Memory B cell (primary cell): Measurements from ENCODE around the gene USP32.
"Not testable (repeated sequence)": the region's sequence is repeated elsewhere in the genome, so short reads cannot be mapped to it uniquely, and the experiment has no call there.

Source experiments
- ATAC-seq: fragments of 150-1000 bp; cut with Tn5 transposase; 2 replicates; pipeline ENCODE4 v1.10.0; 2021; ENCODE audit warnings: low read depth, mild to moderate bottlenecking, moderate library complexity
- DNase-seq, 2 donors: peaks; one replicate each; pipeline ENCODE4 v3.0.0; 2022; ENCODE audit warnings: low spot score in 2 of 2
- H3K27ac Mint-ChIP-seq: one replicate; pipeline ENCODE4 v1.8.0; 2022; ENCODE audit warnings: mild to moderate bottlenecking, moderate library complexity, mixed read lengths
- H3K27me3 Mint-ChIP-seq: one replicate; pipeline ENCODE4 v1.8.0; 2022; ENCODE audit warnings: mixed read lengths
- H3K36me3 Mint-ChIP-seq: one replicate; pipeline ENCODE4 v1.8.0; 2022; ENCODE audit warnings: mild to moderate bottlenecking, mixed read lengths
- H3K4me1 Mint-ChIP-seq: one replicate; pipeline ENCODE4 v1.8.0; 2022; ENCODE audit warnings: mixed read lengths
- H3K4me3 Mint-ChIP-seq: one replicate; pipeline ENCODE4 v1.8.0; 2022; ENCODE audit warnings: mild to moderate bottlenecking, moderate library complexity, mixed read lengths
- H3K9me3 Mint-ChIP-seq: one replicate; pipeline ENCODE4 v1.8.0; 2022; ENCODE audit warnings: mixed read lengths

Gene USP32

GRCh38 chr17:60215895-60216294, 176.0 kb downstream of the USP32 start:
- not testable (repeated sequence) for ATAC-seq, H3K27ac Mint-ChIP-seq, H3K4me1 Mint-ChIP-seq

DNA sequence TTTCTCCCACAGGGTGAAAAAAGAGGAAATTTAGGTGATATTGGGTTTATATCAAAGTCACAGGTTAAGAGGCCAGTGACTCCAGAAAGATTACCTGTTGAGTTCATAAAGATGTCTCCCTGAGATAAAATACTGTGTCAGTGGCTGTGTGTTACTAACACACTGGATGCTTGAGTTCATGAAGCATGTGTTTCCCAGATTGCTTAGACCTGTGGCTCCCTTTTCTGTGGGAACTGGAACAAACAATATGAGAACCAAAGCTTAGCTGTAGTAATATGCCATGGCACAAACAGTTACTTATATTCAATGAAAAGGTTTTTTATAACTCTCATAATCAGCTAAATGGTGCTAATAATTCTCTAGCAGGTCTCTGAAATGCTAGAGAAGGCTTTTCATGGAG, 180.7 kb downstream of the USP32 start:
- ATAC-seq, H3K4me3 Mint-ChIP-seq, H3K27ac Mint-ChIP-seq, H3K36me3 Mint-ChIP-seq, H3K9me3 Mint-ChIP-seq, H3K27me3 Mint-ChIP-seq, H3K4me1 Mint-ChIP-seq, DNase-seq: not testable (repeated sequence)

More at GRCh38 chr17:60215895-60216294, 176.0 kb downstream of the USP32 start:
- DNase-seq, H3K36me3 Mint-ChIP-seq, H3K27me3 Mint-ChIP-seq, H3K4me3 Mint-ChIP-seq, H3K9me3 Mint-ChIP-seq: not testable (repeated sequence)

DNA sequence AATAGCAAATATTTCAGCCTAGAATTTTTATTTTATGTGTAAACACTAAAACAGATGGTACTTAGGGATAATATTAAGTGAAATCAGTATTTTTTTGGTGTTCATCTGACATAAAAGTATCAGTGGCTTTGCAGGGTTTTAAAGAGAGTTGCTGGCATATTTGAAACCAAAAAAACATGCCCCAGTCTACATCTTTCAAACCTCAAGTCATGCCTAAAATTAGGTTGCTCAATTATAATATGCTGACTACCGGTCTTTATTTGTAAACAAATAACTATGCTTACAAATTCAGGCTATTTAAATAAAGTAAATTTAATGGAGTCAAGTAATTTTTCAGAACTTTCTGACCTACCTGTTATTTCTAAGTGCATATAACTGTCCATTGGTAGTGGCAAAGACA, 183.6 kb downstream of the USP32 start:
- not testable (repeated sequence) for H3K9me3 Mint-ChIP-seq

GRCh38 chr17:60205782-60206181, 186.2 kb downstream of the USP32 start:
- H3K9me3 Mint-ChIP-seq, DNase-seq, H3K4me1 Mint-ChIP-seq, ATAC-seq, H3K27ac Mint-ChIP-seq, H3K36me3 Mint-ChIP-seq, H3K4me3 Mint-ChIP-seq, H3K27me3 Mint-ChIP-seq: not testable (repeated sequence)

More for the DNA sequence above, 183.6 kb downstream of the USP32 start:
- not testable (repeated sequence) for ATAC-seq, H3K27ac Mint-ChIP-seq, H3K36me3 Mint-ChIP-seq, DNase-seq, H3K4me3 Mint-ChIP-seq, H3K4me1 Mint-ChIP-seq, H3K27me3 Mint-ChIP-seq

DNA sequence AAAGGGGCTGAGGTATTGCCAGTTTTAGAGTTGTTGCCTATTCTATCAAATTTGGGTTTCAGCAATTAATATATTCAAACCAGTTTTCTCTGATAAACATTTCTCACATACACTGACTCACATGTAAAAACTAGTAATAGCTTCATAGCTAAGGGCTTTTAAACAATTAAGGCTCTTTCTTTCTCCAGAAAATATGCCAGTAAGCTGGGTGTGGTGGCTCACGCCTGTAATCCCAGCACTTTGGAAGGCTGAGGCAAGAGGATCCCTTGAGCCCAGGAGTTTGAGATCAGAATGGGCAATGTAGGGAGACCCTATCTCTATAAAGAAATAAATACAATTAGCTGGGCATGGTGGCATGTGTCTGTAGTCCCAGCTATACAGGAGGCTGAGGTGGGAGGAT, 193.3 kb downstream of the USP32 start:
- ATAC-seq, H3K4me3 Mint-ChIP-seq, H3K27me3 Mint-ChIP-seq, DNase-seq, H3K4me1 Mint-ChIP-seq, H3K9me3 Mint-ChIP-seq, H3K27ac Mint-ChIP-seq: not testable (repeated sequence)
- peaks cover 26% of the 10 kb centered on the region for H3K36me3 Mint-ChIP-seq

- H3K27me3 Mint-ChIP-seq, DNase-seq, ATAC-seq, H3K9me3 Mint-ChIP-seq, H3K4me1 Mint-ChIP-seq, H3K4me3 Mint-ChIP-seq: not testable (repeated sequence)
- Mint-ChIP-seq H3K36me3 (peaks cover 38% of the 10 kb centered on the region), H3K27ac (peak overlapping the region; percentile 8)
Measured at GRCh38 chr17:60194141-60194540, 197.8 kb downstream of the USP32 start.

DNA sequence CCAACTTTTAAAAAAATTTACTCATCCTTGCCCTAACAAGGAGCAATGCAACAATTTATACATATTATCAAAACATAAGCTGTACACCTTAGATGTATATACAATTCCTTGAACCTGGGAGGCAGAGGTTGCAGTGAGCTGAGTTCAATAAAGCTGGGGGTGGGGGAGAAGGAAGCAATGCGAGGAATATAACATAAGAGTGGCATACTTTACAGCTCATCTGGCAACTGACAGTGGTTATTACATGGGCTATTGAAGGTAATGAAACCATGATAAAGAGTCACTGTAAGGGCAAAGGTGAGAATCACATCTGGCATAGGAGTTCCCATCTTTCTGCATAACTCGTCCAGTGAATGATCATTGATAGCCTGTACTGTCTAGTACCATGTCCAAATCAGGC, 198.5 kb downstream of the USP32 start:
- H3K27me3 Mint-ChIP-seq, result no peaks in the 10 kb centered on the region
- DNase-seq (no peak), ATAC-seq (no peak)
- H3K4me1 Mint-ChIP-seq, result no peaks in the 10 kb centered on the region
- H3K4me3 Mint-ChIP-seq, result no peak overlapping the region
- H3K27ac Mint-ChIP-seq, result no peak overlapping the region
- H3K9me3 Mint-ChIP-seq, result no peaks in the 10 kb centered on the region
- H3K36me3 Mint-ChIP-seq, result peaks cover 39% of the 10 kb centered on the region

DNA sequence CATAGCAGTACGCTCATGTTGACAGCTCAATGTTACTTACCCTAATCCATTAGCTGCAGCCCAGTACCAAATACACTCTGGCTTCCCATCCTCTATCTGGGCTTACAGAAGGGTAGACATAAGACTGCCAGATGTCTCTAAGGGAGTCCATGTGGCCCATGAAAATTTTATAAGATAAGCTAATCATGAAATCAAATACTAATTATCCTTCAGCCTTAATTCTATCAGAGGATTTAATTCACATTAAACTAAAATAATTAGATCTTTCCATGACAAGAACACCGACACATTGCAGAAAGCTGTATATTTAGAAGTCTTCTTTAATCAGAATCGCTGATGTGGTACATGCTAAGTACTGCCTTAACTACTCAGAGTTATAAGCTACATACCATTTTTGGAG, 198.9 kb downstream of the USP32 start:
- peaks cover 39% of the 10 kb centered on the region for H3K36me3 Mint-ChIP-seq
- H3K9me3 Mint-ChIP-seq, H3K4me1 Mint-ChIP-seq, ATAC-seq, H3K27me3 Mint-ChIP-seq, DNase-seq, H3K27ac Mint-ChIP-seq, H3K4me3 Mint-ChIP-seq: not testable (repeated sequence)

DNA sequence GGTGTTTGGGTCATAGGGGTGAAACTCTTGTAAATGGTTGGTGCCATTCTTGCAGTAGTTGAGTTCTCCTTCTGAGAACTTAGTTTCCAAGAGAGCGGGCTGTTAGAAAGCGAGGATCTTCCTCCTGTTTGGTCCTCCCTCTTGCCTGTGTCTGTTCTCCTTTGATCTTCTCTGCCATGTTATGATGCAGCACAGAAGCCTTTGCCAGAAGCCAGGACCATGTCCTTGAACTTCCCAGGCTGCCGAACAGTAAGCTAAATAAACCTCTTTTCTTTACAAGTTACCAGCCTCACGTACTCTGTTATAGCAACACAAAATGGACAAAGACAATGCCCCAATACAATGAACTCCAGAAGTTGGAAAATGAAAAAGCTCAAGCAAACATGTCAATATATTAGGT, 201.9 kb downstream of the USP32 start:
- H3K4me3 Mint-ChIP-seq, result not testable (repeated sequence)

DNA sequence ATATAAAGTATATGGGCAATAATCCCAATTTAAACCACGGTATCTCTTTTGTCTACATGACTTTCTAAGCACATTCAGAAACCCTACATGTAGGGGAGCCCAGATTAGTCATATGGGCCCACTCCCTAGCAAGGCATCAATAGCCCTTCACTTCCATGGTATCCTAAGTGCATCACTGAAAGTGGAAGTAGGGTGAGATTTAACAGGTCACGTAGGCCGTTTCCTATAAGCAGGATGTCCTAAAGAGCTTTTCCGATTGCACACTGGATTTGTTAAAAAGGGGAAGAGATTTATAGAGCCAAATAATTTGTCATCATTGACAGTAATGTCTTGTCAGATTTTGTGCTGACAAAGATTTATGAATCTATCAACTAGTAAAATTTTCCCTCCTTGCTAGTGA, 203.2 kb downstream of the USP32 start:
- ATAC-seq (no peak), DNase-seq (no peak)
- no peak overlapping the region for H3K27ac Mint-ChIP-seq
- H3K9me3 Mint-ChIP-seq, result no peaks in the 10 kb centered on the region
- H3K36me3 Mint-ChIP-seq, result peaks cover 26% of the 10 kb centered on the region
- H3K4me1 Mint-ChIP-seq, result peaks cover 6% of the 10 kb centered on the region
- H3K4me3 Mint-ChIP-seq, result no peak overlapping the region
- H3K27me3 Mint-ChIP-seq, result no peaks in the 10 kb centered on the region

More for the DNA sequence above, 201.9 kb downstream of the USP32 start:
- H3K9me3 Mint-ChIP-seq, H3K27ac Mint-ChIP-seq, ATAC-seq, H3K4me1 Mint-ChIP-seq, DNase-seq, H3K27me3 Mint-ChIP-seq: not testable (repeated sequence)
- peaks cover 31% of the 10 kb centered on the region for H3K36me3 Mint-ChIP-seq

- Mint-ChIP-seq H3K36me3 (peaks cover 27% of the 10 kb centered on the region), H3K27ac (peak overlapping the region; percentile 76)
- not testable (repeated sequence) for H3K9me3 Mint-ChIP-seq, H3K27me3 Mint-ChIP-seq, H3K4me1 Mint-ChIP-seq, H3K4me3 Mint-ChIP-seq, DNase-seq, ATAC-seq
Measured at GRCh38 chr17:60186846-60187745, 204.8 kb downstream of the USP32 start.

DNA sequence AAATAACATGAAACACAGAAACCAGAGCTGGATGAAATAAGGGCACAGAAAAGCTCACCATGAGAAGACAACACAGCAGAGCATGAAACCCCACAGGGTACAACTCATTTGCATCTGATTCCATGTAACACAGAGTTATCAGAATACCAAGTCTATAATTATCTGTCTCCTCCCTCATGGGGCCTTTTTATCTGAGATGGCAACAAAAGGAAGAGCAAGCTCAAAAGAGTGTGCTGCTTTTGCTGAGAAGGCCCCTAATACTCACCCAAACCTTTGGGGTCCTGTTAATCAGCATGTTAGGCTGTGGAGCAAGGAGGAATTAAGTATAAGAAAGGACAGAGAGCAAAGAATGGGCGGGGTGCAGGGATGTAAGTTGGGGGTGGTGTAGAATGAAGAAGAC, 205.6 kb downstream of the USP32 start:
- H3K4me1 Mint-ChIP-seq, ATAC-seq, DNase-seq, H3K27me3 Mint-ChIP-seq, H3K4me3 Mint-ChIP-seq, H3K9me3 Mint-ChIP-seq: not testable (repeated sequence)
- H3K27ac Mint-ChIP-seq, result peak overlapping the region; percentile 76
- peaks cover 27% of the 10 kb centered on the region for H3K36me3 Mint-ChIP-seq

DNA sequence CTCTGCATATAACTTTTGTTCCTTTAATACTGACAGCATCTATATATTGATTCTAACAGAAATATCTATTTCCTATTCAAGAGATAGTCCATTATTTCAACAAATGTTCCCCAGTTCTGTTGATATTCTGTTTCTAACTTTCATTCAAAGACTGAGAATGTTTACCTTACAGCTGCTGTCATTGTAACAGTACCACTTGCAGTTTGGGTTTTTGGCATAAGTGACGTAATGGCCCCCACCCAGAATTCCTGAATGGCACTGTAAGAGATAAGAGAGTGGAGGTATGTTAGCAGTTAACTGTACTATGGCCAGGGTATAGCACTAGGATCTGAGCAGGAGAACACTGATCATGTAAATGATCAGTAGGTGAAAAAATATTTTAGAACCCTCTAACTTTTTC, 211.6 kb downstream of the USP32 start:
- H3K27ac Mint-ChIP-seq, H3K27me3 Mint-ChIP-seq, H3K4me3 Mint-ChIP-seq, ATAC-seq, H3K9me3 Mint-ChIP-seq, DNase-seq, H3K4me1 Mint-ChIP-seq: not testable (repeated sequence)
- peaks cover 22% of the 10 kb centered on the region for H3K36me3 Mint-ChIP-seq

GRCh38 chr17:60178180-60178579, 213.8 kb downstream of the USP32 start:
- peaks cover 19% of the 10 kb centered on the region for H3K36me3 Mint-ChIP-seq
- not testable (repeated sequence) for H3K9me3 Mint-ChIP-seq, H3K4me1 Mint-ChIP-seq, H3K4me3 Mint-ChIP-seq, ATAC-seq, H3K27me3 Mint-ChIP-seq, H3K27ac Mint-ChIP-seq, DNase-seq

GRCh38 chr17:60176763-60177162, 215.2 kb downstream of the USP32 start:
- H3K4me3 Mint-ChIP-seq, ATAC-seq, H3K9me3 Mint-ChIP-seq, H3K27me3 Mint-ChIP-seq, H3K4me1 Mint-ChIP-seq, H3K27ac Mint-ChIP-seq, DNase-seq: not testable (repeated sequence)
- peaks cover 14% of the 10 kb centered on the region for H3K36me3 Mint-ChIP-seq
